Measurements from ENCODE around the gene NCOA3.

Gene NCOA3

DNA sequence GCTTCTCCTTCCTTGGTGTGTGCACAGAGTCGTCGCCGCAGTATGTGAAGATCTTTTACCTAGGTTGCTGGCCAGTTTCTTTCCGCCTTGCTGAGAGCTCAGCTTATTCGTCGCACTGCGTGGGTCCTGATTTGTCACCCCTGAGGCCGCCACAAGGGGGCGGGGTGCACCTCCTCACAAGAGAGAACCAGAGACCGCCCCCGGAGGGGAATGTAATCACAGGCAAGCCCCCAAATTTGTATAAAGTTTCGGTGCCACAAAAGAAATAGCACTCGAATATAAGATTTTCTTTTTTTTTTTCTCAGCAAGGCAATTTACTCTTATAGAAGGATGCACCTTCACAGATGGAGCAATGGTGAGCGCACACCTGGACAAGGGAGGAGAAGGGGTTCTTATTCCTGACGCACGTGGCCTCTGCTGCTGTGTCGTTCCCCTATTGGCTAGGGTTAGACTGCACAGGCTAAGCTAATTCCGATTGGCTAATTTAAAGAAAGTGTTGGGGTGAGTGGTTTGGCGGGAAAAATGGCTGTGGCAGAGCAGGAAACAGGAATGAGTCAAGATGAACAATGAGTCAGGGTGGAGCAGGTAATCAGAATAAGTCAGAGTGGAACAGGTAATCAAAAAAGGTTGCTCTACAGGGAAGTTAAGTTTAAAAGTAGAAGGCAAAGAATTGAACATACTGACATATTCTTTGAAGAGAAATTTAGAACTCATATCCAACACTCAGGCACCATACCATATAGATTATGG lies 19.5 kb downstream of the NCOA3 start:
- Histone ChIP-seq H3K79me1 (ENCODE audit: low read length) (peaks cover 12% of the 10 kb centered on the region), H2BK15ac (replicated peaks; ENCODE audit: low read depth) (no peak overlapping the region), H3K4me3 (ENCODE audit: low read length) (peak overlapping the region; percentile 22), H3K4ac (ENCODE audit: low read depth, low read length) (no peak overlapping the region), H3K56ac (ENCODE audit: low read length) (no peak overlapping the region), H4K5ac (ENCODE audit: low read length) (no peak overlapping the region), H3K4me2 (ENCODE audit: low read length) (no peak overlapping the region), H3K9ac (ENCODE audit: low read length) (no peak overlapping the region), H3K4me1 (ENCODE audit: control insufficient read depth, low read depth, low read length) (no peaks in the 10 kb centered on the region), H3K79me2 (ENCODE audit: control insufficient read depth, insufficient read depth, low read length) (peaks cover 14% of the 10 kb centered on the region), H3K18ac (ENCODE audit: low read length) (no peak overlapping the region), H4K8ac (ENCODE audit: low read depth, low read length) (no peak overlapping the region), H3K27me3 (ENCODE audit: insufficient read depth, low read length, poor library complexity) (no peaks in the 10 kb centered on the region), H3K36me3 (ENCODE audit: control insufficient read depth, insufficient read depth, low read length) (peaks cover 2% of the 10 kb centered on the region), H2AK5ac (ENCODE audit: low read length) (no peak overlapping the region), H3K27ac (ENCODE audit: low read depth, low read length) (no peak overlapping the region), H3K23ac (ENCODE audit: low read length) (no peak overlapping the region), H2BK120ac (ENCODE audit: low read depth, low read length) (no peak overlapping the region), H2BK5ac (ENCODE audit: low read length) (no peak overlapping the region)
- no CpG with 5 or more reads among the region's 19 CpGs for WGBS (ENCODE audit: extremely low coverage, insufficient coverage, low lambda C conversion rate)
- peak; percentile 31 for DNase-seq

- DNase-seq: no peak
These were observed 22.5 kb downstream of the NCOA3 start for GRCh38 chr20:47524015-47524784.

GRCh38 chr20:47527004-47527800 lies 25.5 kb downstream of the NCOA3 start:
- Histone ChIP-seq H3K36me3 (ENCODE audit: control insufficient read depth, insufficient read depth, low read length) (no peaks in the 10 kb centered on the region), H3K4me1 (ENCODE audit: control insufficient read depth, low read depth, low read length) (no peaks in the 10 kb centered on the region), H4K5ac (ENCODE audit: low read length) (no peak overlapping the region), H3K18ac (ENCODE audit: low read length) (no peak overlapping the region), H3K79me2 (ENCODE audit: control insufficient read depth, insufficient read depth, low read length) (peaks cover 6% of the 10 kb centered on the region), H3K4me2 (ENCODE audit: low read length) (no peak overlapping the region), H2BK5ac (ENCODE audit: low read length) (no peak overlapping the region), H3K4ac (ENCODE audit: low read depth, low read length) (no peak overlapping the region), H3K27me3 (ENCODE audit: insufficient read depth, low read length, poor library complexity) (no peaks in the 10 kb centered on the region), H4K8ac (ENCODE audit: low read depth, low read length) (no peak overlapping the region), H3K27ac (ENCODE audit: low read depth, low read length) (no peak overlapping the region), H3K9ac (ENCODE audit: low read length) (no peak overlapping the region), H3K79me1 (ENCODE audit: low read length) (peaks cover 4% of the 10 kb centered on the region), H2AK5ac (ENCODE audit: low read length) (no peak overlapping the region), H3K23ac (ENCODE audit: low read length) (no peak overlapping the region), H3K4me3 (ENCODE audit: low read length) (no peak overlapping the region), H2BK120ac (ENCODE audit: low read depth, low read length) (no peak overlapping the region), H2BK15ac (replicated peaks; ENCODE audit: low read depth) (no peak overlapping the region), H3K56ac (ENCODE audit: low read length) (no peak overlapping the region)
- no CpG with 5 or more reads among the region's 5 CpGs for WGBS (ENCODE audit: extremely low coverage, insufficient coverage, low lambda C conversion rate)
- no peak for DNase-seq

More at GRCh38 chr20:47524015-47524784, 22.5 kb downstream of the NCOA3 start:
- Histone ChIP-seq H3K4me3 (ENCODE audit: low read length) (no peak overlapping the region), H4K8ac (ENCODE audit: low read depth, low read length) (no peak overlapping the region), H3K23ac (ENCODE audit: low read length) (no peak overlapping the region), H3K56ac (ENCODE audit: low read length) (no peak overlapping the region), H3K18ac (ENCODE audit: low read length) (no peak overlapping the region), H3K36me3 (ENCODE audit: control insufficient read depth, insufficient read depth, low read length) (peaks cover 2% of the 10 kb centered on the region), H2AK5ac (ENCODE audit: low read length) (no peak overlapping the region), H3K4me2 (ENCODE audit: low read length) (no peak overlapping the region), H3K27me3 (ENCODE audit: insufficient read depth, low read length, poor library complexity) (no peaks in the 10 kb centered on the region), H3K79me2 (ENCODE audit: control insufficient read depth, insufficient read depth, low read length) (peaks cover 14% of the 10 kb centered on the region), H2BK120ac (ENCODE audit: low read depth, low read length) (no peak overlapping the region), H4K5ac (ENCODE audit: low read length) (no peak overlapping the region), H3K4ac (ENCODE audit: low read depth, low read length) (no peak overlapping the region), H3K79me1 (ENCODE audit: low read length) (peaks cover 10% of the 10 kb centered on the region), H2BK5ac (ENCODE audit: low read length) (no peak overlapping the region), H3K9ac (ENCODE audit: low read length) (no peak overlapping the region), H3K27ac (ENCODE audit: low read depth, low read length) (no peak overlapping the region), H3K4me1 (ENCODE audit: control insufficient read depth, low read depth, low read length) (no peaks in the 10 kb centered on the region), H2BK15ac (replicated peaks; ENCODE audit: low read depth) (no peak overlapping the region)
- no CpG with 5 or more reads among the region's 8 CpGs for WGBS (ENCODE audit: extremely low coverage, insufficient coverage, low lambda C conversion rate)

DNA sequence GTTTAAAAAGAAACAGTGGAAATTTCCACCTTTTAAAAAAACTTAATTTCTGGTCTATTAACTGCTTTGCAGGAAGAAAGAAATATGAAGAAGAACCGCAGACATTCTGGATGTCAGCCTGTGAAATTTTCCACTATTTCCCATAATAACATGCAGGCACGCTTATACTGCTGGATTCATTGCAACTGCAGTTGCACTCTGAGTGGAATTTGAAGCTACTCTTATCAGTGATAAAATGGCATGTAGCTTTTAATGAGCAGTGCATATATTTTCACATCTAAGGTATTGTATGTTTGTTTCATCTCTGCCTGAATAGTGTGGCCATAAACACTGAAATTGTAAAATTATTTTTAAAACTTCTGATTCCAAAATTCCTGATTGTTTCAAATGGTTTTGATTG lies 28.2 kb downstream of the NCOA3 start:
- Histone ChIP-seq H2BK15ac (replicated peaks; ENCODE audit: low read depth) (no peak overlapping the region), H2AK5ac (ENCODE audit: low read length) (no peak overlapping the region), H3K4me1 (ENCODE audit: control insufficient read depth, low read depth, low read length) (no peaks in the 10 kb centered on the region), H2BK5ac (ENCODE audit: low read length) (no peak overlapping the region), H3K56ac (ENCODE audit: low read length) (no peak overlapping the region), H3K18ac (ENCODE audit: low read length) (no peak overlapping the region), H3K9ac (ENCODE audit: low read length) (no peak overlapping the region), H3K27me3 (ENCODE audit: insufficient read depth, low read length, poor library complexity) (no peaks in the 10 kb centered on the region), H3K23ac (ENCODE audit: low read length) (no peak overlapping the region), H2BK120ac (ENCODE audit: low read depth, low read length) (no peak overlapping the region), H3K79me2 (ENCODE audit: control insufficient read depth, insufficient read depth, low read length) (no peaks in the 10 kb centered on the region), H3K4me2 (ENCODE audit: low read length) (no peak overlapping the region), H3K4me3 (ENCODE audit: low read length) (no peak overlapping the region), H4K8ac (ENCODE audit: low read depth, low read length) (no peak overlapping the region), H4K5ac (ENCODE audit: low read length) (no peak overlapping the region), H3K79me1 (ENCODE audit: low read length) (peaks cover 3% of the 10 kb centered on the region), H3K4ac (ENCODE audit: low read depth, low read length) (no peak overlapping the region), H3K27ac (ENCODE audit: low read depth, low read length) (no peak overlapping the region), H3K36me3 (ENCODE audit: control insufficient read depth, insufficient read depth, low read length) (no peaks in the 10 kb centered on the region)
- no CpG with 5 or more reads among the region's 2 CpGs for WGBS (ENCODE audit: extremely low coverage, insufficient coverage, low lambda C conversion rate)
- DNase-seq: no peak

GRCh38 chr20:47531458-47531857 lies 29.8 kb downstream of the NCOA3 start:
- H2BK120ac ChIP-seq (ENCODE audit: low read depth, low read length): no peak overlapping the region
- no peak overlapping the region for H3K18ac ChIP-seq (ENCODE audit: low read length)
- no CpG with 5 or more reads among the region's 1 CpG for WGBS (ENCODE audit: extremely low coverage, insufficient coverage, low lambda C conversion rate)
- H3K36me3 ChIP-seq (ENCODE audit: control insufficient read depth, insufficient read depth, low read length): no peaks in the 10 kb centered on the region
- peaks cover 2% of the 10 kb centered on the region for H3K79me2 ChIP-seq (ENCODE audit: control insufficient read depth, insufficient read depth, low read length)
- H2BK15ac ChIP-seq (replicated peaks; ENCODE audit: low read depth): no peak overlapping the region
- no peak overlapping the region for H4K5ac ChIP-seq (ENCODE audit: low read length)
- no peak overlapping the region for H3K27ac ChIP-seq (ENCODE audit: low read depth, low read length)
- no peak overlapping the region for H3K56ac ChIP-seq (ENCODE audit: low read length)
- no peaks in the 10 kb centered on the region for H3K4me1 ChIP-seq (ENCODE audit: control insufficient read depth, low read depth, low read length)
- no peak overlapping the region for H3K4ac ChIP-seq (ENCODE audit: low read depth, low read length)
- H3K27me3 ChIP-seq (ENCODE audit: insufficient read depth, low read length, poor library complexity): no peaks in the 10 kb centered on the region
- H2AK5ac ChIP-seq (ENCODE audit: low read length): no peak overlapping the region
- H2BK5ac ChIP-seq (ENCODE audit: low read length): no peak overlapping the region
- no peak for DNase-seq
- H3K79me1 ChIP-seq (ENCODE audit: low read length): peaks cover 5% of the 10 kb centered on the region
- no peak overlapping the region for H3K4me3 ChIP-seq (ENCODE audit: low read length)
- H3K9ac ChIP-seq (ENCODE audit: low read length): no peak overlapping the region
- no peak overlapping the region for H3K23ac ChIP-seq (ENCODE audit: low read length)
- H4K8ac ChIP-seq (ENCODE audit: low read depth, low read length): no peak overlapping the region
- H3K4me2 ChIP-seq (ENCODE audit: low read length): no peak overlapping the region

Measured in mesendoderm (in vitro differentiated cells).